GM18502 (cell line): ENCODE data around the gene PATJ.
"Not testable (repeated sequence)": the region's sequence is repeated elsewhere in the genome, so short reads cannot be mapped to it uniquely, and the experiment has no call there.

Experiments
- ATAC-seq: cut with Tn5 transposase; IDR thresholded peaks from one replicate; pipeline ENCODE4 v1.9.1; 2021; ENCODE audit warnings: mild to moderate bottlenecking; ENCODE audit not compliant: unreplicated experiment, poor library complexity

Gene PATJ

DNA sequence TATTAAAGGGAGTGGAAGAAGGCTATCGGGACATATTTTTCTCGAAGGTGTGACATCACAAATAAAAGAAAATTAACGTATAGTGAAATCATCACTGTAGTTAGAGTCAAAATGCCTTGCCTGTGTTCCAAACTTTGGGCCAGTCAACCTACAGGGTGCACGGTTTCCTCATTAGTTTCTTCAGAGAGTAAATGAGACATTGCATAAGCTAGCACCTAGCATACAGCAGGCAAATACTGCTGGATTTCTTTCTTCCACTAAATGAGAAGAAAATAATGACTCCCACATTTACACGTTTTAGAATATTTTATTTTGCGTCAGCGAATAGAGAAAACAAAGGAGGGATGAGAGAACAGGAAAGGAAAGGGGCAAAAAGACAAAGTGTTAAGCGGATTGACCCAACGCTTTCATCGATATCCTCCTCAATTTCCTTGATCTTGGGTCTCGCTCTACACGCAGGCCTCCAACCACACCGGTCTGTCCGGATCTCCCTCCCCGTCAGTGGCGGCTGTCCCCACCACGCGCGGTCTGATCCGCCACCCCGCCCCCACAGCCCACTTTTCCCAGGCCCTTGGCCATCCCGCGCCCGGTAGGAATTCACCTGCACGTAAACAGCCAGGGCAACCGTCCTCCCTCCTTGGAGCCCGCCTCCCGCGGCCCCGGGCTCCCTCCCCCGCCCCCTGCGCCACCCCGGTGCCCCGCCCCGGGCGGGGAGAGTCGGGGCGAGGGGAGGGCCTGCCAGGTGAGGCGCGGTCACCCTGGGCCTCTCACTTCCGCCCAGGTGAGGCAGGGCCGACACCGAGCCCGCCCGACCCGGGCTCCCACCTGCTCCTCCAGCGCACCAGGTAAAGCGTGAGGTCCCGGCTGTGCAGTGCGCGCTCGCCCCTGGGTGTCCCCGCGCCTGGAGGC lies at the start of gene PATJ:
Gene PATJ, plus strand, starts transcription at position 770 of the 909 bp plus-strand sequence. CDS start 20,413 bp downstream, outside the sequence.
- peak; percentile 85 for ATAC-seq

GRCh38 chr1:61699911-61700851 lies 42.1 kb upstream of the PATJ start:
- ATAC-seq: no peak

DNA sequence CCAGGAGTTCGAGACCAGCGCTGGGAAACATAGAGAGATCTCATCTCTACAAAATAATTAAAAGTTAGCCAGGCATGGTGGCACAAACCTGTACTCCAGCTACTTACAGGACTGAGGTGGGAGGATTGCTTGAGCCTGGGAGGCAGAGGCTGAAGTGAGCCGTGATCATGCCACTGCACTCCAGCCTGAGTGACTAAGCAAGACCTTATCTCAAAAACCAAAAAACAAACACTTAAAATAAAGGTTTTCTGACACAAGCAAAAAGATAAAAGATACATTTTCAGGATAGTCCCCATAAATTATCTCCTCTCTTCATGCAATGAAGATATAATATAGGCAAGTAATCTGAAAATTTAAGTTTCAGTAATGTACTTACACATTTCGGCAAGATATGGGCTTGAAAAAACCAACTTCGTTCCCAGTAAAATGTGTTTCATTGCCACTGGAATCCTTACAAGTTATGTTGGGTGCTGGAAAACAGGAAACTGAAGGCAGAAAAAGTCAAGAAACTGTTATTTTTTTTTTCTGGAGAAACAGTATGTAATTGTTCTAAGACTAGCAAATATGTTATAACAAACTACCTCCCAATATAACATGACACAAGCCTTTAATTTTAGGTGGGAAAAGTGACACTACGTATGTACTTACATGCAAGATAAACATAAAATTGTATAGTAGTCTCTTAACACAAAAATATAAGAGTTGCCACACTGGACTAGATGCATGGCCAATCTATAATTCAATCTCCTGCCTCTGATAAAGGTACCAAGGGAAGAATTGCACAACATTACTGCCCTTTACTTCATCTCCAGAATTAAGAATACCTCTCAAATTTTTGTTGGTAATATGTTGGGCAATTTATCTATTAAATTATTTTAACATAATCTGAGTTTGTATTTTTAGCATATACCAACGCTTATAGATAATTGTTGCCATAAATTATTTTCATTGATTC lies 33.0 kb upstream of the PATJ start:
- no peak for ATAC-seq

- no peak for ATAC-seq
Observed at GRCh38 chr1:61709908-61710289, 32.4 kb upstream of the PATJ start.

- ATAC-seq: not testable (repeated sequence)
Observed at GRCh38 chr1:61711257-61711656, 31.0 kb upstream of the PATJ start.

DNA sequence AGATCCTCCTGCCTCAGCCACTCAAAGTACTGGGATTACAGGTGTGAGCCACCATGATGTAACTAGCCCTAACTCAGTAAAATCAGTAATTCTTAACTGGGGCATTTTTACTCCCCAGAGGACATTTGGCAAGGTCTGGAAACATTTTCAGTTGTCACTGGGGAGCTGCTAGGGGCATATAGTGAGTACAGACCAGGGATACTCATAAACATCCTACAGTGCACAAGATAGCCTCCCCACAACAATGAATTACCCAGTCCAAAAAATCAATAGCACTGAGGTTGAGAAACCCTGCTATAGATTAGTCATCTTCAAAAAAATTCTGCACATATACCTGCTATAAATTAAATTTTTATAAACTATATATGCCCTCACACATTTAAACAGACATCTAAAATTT lies 30.3 kb upstream of the PATJ start:
- ATAC-seq: no peak

DNA sequence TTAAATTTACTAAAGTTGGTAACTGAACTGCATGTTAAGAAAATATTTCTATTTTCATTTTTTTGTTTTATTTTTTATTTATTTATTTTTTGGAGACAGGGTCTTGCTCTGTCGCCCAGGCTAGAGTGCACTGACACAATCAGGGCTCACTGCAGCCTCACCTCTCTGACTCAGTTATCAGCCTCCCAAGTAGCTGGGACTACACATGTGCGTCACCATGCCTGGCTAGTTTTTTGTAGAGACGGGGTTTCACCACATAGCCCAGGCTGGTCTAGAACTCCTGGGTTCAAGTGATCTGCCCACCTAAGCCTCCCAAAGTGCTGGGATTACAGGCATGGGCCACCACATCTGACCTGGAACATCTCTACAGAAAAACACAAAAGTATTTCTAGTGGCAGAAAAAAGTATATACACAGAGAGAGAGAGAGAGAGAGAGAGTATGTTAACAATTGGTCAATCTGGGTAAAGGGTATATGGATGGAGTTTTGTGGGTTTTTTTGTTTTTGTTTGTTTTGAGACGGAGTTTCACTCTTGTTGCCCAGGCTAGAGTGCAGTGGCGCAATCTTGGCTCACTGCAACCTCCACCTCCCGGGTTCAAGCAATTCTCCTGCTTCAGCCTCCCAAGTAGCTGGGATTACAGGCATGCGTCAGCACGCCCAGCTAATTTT lies 23.1 kb upstream of the PATJ start:
- ATAC-seq: not testable (repeated sequence)

DNA sequence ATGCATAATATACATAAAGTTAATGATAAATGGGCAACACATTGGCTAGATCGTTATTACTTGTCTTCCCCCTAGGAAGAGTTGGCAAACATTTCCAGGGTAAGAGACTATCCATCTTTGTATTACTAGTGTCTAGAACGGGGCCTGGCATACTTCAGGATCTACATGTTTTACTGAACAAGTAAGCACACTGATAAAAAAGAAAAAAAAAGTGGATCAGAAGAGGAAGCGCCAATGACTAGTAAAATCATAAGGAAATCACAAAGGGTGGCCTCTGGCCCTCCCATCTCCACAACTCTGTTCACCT lies 17.8 kb upstream of the PATJ start:
- ATAC-seq: peak; percentile 0

DNA sequence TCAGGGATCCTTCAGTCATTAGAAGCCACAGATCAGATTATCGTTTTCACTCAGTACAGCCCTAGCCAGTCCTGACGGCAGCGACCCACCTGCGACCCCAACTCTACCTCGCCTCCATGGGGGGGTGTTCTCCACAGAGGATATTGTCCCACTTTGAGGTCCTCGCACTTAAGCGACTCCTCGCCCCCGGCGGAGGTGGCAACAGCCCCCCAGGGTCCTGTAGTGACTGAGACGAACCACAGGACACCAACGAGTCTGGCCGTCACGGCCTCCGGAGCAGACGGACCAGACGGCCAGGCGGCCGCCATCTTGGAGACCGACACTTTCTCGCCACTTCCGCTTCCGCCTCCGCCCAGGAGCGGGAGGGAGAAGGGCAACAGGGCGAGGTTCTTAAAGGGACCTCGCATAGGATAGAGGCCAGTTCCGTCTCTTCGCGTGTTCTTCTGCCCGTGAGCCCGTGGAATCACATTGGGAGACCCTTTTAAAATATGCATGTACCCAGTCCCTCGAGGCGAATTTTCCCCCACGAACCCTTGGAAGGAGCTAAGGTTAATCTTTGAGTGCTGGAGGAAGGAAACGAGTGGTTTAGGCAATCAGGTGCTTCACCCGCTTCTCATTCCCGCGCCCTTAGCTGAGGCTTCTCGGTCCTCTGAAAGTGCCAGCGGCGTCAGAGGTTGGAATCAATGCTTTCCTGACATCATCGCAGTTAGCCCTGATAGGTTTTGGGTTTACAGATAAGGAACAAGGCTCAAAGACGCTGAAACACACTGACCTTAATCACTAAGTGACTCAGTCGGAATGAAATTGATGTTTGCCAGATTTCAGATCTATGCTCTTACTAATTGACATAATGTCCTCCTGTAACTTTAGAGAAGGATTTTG lies 17.2 kb upstream of the PATJ start, which contains the start of gene TM2D1:
Gene TM2D1, minus strand, starts transcription at position 329 of the 882 bp plus-strand sequence. Its CDS starts 21 bp downstream, at position 308.
- peak; percentile 99 for ATAC-seq

DNA sequence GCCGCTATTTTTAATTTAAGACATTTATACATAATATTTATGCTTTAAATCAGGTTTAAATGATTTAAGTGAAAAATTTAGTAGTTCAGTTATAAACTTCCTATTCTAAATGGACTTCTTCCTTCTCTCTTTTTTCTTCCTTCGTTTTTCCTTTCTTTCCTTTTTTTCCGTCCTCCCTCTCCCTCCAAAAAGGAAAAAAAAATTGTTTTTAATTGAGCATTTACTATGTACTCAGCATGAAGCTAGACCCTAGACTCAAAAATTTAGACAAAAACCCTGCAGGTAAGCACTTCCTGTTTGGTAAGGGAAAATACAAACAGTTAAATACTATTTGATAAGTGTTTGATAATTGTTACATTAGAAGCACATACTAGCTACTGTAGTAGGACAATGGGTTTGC lies 14.7 kb upstream of the PATJ start:
- ATAC-seq: no peak

DNA sequence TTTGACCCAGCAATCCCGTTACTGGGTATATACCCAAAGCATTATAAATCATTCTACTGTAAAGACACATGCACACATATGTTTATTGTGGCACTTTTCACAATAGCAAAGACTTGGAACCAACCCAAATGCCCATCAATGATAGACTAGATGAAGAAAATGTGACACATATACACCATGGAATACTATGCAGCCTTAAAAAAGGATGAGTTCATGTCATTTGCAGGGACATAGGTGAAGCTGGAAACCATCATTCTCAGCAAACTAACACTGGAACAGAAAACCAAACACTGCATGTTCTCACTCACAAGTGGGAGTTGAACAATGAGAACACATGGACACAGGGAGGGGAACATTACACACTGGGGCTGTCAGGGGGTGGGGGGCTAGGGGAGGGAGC lies 11.6 kb upstream of the PATJ start:
- ATAC-seq: not testable (repeated sequence)

DNA sequence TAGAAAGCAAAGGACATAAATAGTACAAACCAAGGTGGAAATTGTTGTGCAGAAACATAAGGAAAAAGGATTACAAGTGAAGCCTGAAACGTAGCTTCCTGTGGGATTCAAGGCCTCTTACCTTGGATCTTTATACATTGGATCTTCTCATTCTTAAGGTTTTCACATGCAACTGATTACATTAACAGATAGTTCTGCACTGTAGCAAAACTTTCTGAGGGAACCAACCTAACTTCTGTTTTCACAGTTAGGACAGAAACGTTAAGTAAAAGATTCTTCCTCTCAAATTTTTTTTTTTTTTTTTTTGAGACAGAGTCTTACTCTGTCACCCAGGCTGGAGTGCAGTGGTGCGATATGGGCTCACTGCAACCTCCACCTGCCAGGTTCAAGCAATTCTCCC lies 9.6 kb upstream of the PATJ start:
- ATAC-seq: no peak

GRCh38 chr1:61740751-61741700 lies 1.3 kb upstream of the PATJ start:
- no peak for ATAC-seq

DNA sequence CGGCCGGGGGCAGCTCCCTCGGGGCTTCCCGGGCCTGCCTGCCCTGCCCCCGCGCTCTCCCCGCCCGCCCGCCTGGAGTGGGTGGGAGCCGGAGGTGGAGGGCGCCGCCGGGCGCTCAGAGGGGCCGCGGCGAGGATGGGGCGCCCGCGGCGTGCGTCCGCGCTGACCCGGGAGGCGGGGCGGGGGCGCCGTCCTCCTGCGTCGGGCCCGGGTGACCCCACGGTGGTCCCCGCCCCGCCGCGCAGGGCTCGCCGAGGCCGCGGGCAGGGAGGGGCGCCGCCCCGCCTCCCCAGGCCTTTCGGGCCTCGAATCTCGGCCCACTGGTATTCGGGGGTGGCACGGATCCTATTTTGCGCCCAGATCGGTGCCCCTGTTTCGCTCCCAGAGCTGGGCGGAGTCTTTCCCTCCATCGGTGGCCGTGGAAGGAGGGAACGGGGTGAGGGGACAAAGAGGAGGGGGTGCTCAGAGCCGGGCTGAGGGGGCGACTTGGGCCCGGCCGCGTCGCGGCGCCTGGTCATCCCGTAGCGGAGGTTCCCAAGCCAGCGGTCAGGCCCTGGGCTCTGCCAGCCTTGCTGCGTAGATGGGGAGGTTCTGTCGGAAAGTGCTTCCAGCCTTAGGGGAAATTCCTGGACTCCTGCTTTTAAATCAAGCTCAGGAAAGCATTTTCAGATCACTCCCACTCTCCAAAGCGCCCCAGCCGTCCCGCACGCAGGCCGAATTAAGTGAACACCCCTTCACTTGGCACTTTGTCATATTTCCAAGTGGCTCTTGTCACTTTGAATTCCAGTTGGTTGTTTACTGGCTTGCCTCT lies 545 bp downstream of the PATJ start:
- peak; percentile 58 for ATAC-seq

- no peak for ATAC-seq
Observed at GRCh38 chr1:61743431-61743705, 1.1 kb downstream of the PATJ start.

DNA sequence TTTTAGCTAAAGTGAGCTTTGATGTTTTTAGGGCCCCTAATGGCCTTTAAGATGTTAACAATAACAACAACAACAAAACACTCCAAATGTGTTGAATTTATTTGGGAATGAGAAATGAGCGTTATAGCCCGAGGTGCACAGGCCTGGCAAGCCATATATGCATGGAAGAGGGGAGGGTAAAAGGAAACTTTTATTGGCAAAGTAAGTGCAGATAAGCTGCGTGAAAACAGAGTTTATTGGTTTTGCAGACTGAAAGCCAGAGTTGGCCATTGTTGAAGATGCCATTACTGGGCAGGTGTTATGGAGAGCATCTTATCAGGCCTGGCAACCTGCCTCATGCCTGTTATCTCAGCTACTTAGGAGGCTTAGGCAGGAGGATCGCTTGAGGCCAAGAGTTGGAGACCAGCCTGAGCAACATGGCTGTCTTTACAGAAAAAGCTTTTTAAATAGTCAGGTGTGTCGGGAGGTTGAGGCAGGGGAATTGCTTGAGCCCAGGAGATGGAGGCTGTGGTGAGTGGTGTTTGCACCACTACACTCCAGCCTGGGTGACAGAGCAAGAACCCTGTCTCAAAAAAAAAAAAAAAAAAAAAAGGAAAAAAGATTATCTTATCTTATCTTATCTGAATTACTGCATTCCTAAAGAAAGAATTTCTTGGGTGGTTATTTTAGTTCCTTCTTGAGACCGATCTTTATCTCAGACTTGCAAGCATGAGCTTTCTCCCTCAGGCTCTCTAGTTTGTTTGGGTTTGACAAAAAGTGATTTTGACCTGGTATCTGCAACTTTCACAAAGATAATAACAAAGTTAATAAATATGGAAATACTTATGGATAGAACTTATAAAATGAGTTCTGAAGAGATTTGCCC lies 1.7 kb downstream of the PATJ start:
- no peak for ATAC-seq
